ENCODE measurements around the gene ATP5F1D.

GRCh38 chr19:1219786-1220476 lies 21.6 kb upstream of the ATP5F1D start:
- TF ChIP-seq CTCF (IDR thresholded peaks at IDR 0.05) (no peak), POLR2A (IDR thresholded peaks at IDR 0.05) (no peak)
